Measurements from ENCODE around the gene FBP1.
"Not testable (repeated sequence)": the region's sequence is repeated elsewhere in the genome, so short reads cannot be mapped to it uniquely, and the experiment has no call there.

Gene FBP1

DNA sequence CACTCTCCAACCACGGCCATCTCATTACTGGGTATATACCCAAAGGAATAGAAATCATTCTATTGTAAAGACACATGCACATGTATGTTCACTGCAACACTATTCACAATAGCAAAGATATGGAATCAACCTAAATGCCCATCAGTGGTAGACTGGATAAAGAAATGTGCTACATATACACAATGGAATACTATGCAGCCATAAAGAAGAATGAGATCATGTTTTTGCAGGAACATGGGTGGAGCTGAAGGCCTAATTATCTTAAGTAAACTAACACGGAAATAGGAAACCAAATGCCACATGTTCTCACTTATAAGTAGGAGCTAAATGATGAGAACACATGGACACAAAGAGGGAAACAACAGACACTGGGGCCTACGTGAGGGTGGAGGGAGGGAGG lies 75.0 kb downstream of the FBP1 start:
- not testable (repeated sequence) for H3K4me3 ChIP-seq (ENCODE audit: low read length); H3K4me1 ChIP-seq (ENCODE audit: control insufficient read depth, low read depth, low read length); H3K27me3 ChIP-seq (ENCODE audit: control insufficient read depth, insufficient read depth, low read length); H3K9me3 ChIP-seq (ENCODE audit: control insufficient read depth, low read depth, low read length); H3K27ac ChIP-seq (ENCODE audit: low read length); H3K9ac ChIP-seq (ENCODE audit: low read length)
- H3K36me3 ChIP-seq (ENCODE audit: control insufficient read depth, low read depth, low read length), result peaks cover 11% of the 10 kb centered on the region

DNA sequence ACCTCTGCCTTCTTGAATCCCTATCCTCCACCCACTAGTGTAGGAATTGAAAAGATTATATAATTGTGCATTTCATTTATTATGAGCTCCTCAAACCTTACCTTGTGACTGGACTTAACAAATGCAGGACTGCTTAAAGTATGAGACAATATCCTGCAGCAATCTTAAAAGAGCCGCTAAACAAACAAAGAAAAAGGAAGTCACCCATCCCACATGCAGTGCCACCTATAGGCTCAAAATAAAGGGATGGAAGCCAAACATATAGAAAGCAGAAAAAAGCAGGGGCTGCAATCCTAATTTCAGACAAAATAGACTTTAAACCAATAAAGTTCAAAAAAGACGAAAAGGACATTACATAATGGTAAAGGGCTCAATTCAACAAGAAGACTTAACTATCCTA lies 75.8 kb downstream of the FBP1 start:
- H3K9me3 ChIP-seq (ENCODE audit: control insufficient read depth, low read depth, low read length), result no peaks in the 10 kb centered on the region
- H3K9ac ChIP-seq (ENCODE audit: low read length), result no peak overlapping the region
- H3K4me1 ChIP-seq (ENCODE audit: control insufficient read depth, low read depth, low read length), result no peaks in the 10 kb centered on the region
- peaks cover 15% of the 10 kb centered on the region for H3K36me3 ChIP-seq (ENCODE audit: control insufficient read depth, low read depth, low read length)
- H3K27ac ChIP-seq (ENCODE audit: low read length), result no peak overlapping the region
- H3K27me3 ChIP-seq (ENCODE audit: control insufficient read depth, insufficient read depth, low read length), result no peaks in the 10 kb centered on the region
- no peak overlapping the region for H3K4me3 ChIP-seq (ENCODE audit: low read length)

GRCh38 chr9:94560237-94560636 lies 79.1 kb downstream of the FBP1 start:
- Histone ChIP-seq H3K36me3 (ENCODE audit: control insufficient read depth, low read depth, low read length) (peaks cover 15% of the 10 kb centered on the region), H3K27ac (ENCODE audit: low read length) (no peak overlapping the region), H3K9me3 (ENCODE audit: control insufficient read depth, low read depth, low read length) (no peaks in the 10 kb centered on the region), H3K9ac (ENCODE audit: low read length) (no peak overlapping the region), H3K27me3 (ENCODE audit: control insufficient read depth, insufficient read depth, low read length) (no peaks in the 10 kb centered on the region), H3K4me3 (ENCODE audit: low read length) (no peak overlapping the region), H3K4me1 (ENCODE audit: control insufficient read depth, low read depth, low read length) (peaks cover 4% of the 10 kb centered on the region)

DNA sequence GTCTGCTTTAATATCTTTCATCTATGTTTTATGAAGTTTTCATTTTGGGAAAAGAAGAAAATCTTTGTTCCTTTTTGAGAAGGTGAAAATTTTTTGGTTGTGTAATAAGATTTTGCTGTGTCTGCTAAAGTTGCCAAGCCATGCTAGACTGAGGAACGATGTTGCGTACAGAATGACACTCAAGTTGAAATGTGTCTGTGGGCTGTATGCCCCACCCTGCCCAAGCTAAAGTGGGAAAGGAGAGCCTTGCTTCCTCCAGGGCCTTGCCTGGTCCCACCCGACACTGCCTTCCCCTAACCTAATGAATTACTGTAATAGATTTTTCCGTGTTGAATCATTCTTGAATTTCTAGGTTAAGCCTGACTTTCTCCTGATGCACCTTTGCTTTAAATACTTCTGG lies 81.9 kb downstream of the FBP1 start:
- no peak overlapping the region for H3K27ac ChIP-seq (ENCODE audit: low read length)
- no peak overlapping the region for H3K9ac ChIP-seq (ENCODE audit: low read length)
- H3K36me3 ChIP-seq (ENCODE audit: control insufficient read depth, low read depth, low read length), result peaks cover 8% of the 10 kb centered on the region
- H3K4me1 ChIP-seq (ENCODE audit: control insufficient read depth, low read depth, low read length), result peaks cover 4% of the 10 kb centered on the region
- no peak overlapping the region for H3K4me3 ChIP-seq (ENCODE audit: low read length)
- no peaks in the 10 kb centered on the region for H3K9me3 ChIP-seq (ENCODE audit: control insufficient read depth, low read depth, low read length)
- no peaks in the 10 kb centered on the region for H3K27me3 ChIP-seq (ENCODE audit: control insufficient read depth, insufficient read depth, low read length)

- Histone ChIP-seq H3K36me3 (ENCODE audit: control insufficient read depth, low read depth, low read length) (peaks cover 8% of the 10 kb centered on the region), H3K27ac (ENCODE audit: low read length) (peak within 1 kb of the TSS; percentile 74), H3K27me3 (ENCODE audit: control insufficient read depth, insufficient read depth, low read length) (no peaks in the 10 kb centered on the region), H3K4me1 (ENCODE audit: control insufficient read depth, low read depth, low read length) (peaks cover 4% of the 10 kb centered on the region), H3K9me3 (ENCODE audit: control insufficient read depth, low read depth, low read length) (no peaks in the 10 kb centered on the region), H3K9ac (ENCODE audit: low read length) (peak within 1 kb of the TSS; percentile 88), H3K4me3 (ENCODE audit: low read length) (peak within 1 kb of the TSS; percentile 87)
These were observed 84.6 kb downstream of the FBP1 start, which contains the start of gene PCAT7 for GRCh38 chr9:94554439-94555331. Gene PCAT7, plus strand, starts transcription at chr9:94555083.

GRCh38 chr9:94554078-94554438 lies 85.3 kb downstream of the FBP1 start:
- Histone ChIP-seq H3K9me3 (ENCODE audit: control insufficient read depth, low read depth, low read length) (no peaks in the 10 kb centered on the region), H3K4me1 (ENCODE audit: control insufficient read depth, low read depth, low read length) (peaks cover 4% of the 10 kb centered on the region), H3K36me3 (ENCODE audit: control insufficient read depth, low read depth, low read length) (peaks cover 2% of the 10 kb centered on the region), H3K27ac (ENCODE audit: low read length) (no peak overlapping the region), H3K4me3 (ENCODE audit: low read length) (peak overlapping the region; percentile 87), H3K9ac (ENCODE audit: low read length) (peak overlapping the region; percentile 88), H3K27me3 (ENCODE audit: control insufficient read depth, insufficient read depth, low read length) (no peaks in the 10 kb centered on the region)

All from iPS-18a (cell line).